GM18511 (cell line): ENCODE data around the gene CACNB2.
"Not testable (repeated sequence)": the region's sequence is repeated elsewhere in the genome, so short reads cannot be mapped to it uniquely, and the experiment has no call there.

Experiments
- ATAC-seq: cut with Tn5 transposase; IDR thresholded peaks from one replicate; pipeline ENCODE4 v1.9.1; 2021; ENCODE audit warnings: mild to moderate bottlenecking, moderate library complexity; ENCODE audit not compliant: unreplicated experiment

Gene CACNB2

GRCh38 chr10:18551473-18551872, 411.2 kb downstream of the CACNB2 start:
- no peak for ATAC-seq

- no peak for ATAC-seq
These were observed 414.3 kb downstream of the CACNB2 start for GRCh38 chr10:18554479-18554878.

GRCh38 chr10:18556522-18557147, 416.4 kb downstream of the CACNB2 start:
- ATAC-seq = no peak

GRCh38 chr10:18557960-18558359, 417.7 kb downstream of the CACNB2 start:
- ATAC-seq = no peak

- no peak for ATAC-seq
These were observed 421.8 kb downstream of the CACNB2 start for GRCh38 chr10:18561861-18562551.

- no peak for ATAC-seq
These were observed 422.9 kb downstream of the CACNB2 start for GRCh38 chr10:18563003-18563726.

GRCh38 chr10:18565006-18565405, 424.8 kb downstream of the CACNB2 start:
- ATAC-seq = no peak

- no peak for ATAC-seq
These were observed 426.0 kb downstream of the CACNB2 start for GRCh38 chr10:18566177-18566576.

- no peak for ATAC-seq
These were observed 427.2 kb downstream of the CACNB2 start for GRCh38 chr10:18567343-18567856.

- not testable (repeated sequence) for ATAC-seq
These were observed 430.2 kb downstream of the CACNB2 start for GRCh38 chr10:18570386-18570785.

GRCh38 chr10:18571076-18571475, 430.9 kb downstream of the CACNB2 start:
- ATAC-seq = no peak

- ATAC-seq = no peak
These were observed 431.6 kb downstream of the CACNB2 start for GRCh38 chr10:18571780-18572179.

GRCh38 chr10:18572959-18573561, 432.8 kb downstream of the CACNB2 start:
- no peak for ATAC-seq

GRCh38 chr10:18576586-18576985, 436.4 kb downstream of the CACNB2 start:
- ATAC-seq = no peak

GRCh38 chr10:18577823-18578685, 437.8 kb downstream of the CACNB2 start:
- no peak for ATAC-seq

GRCh38 chr10:18582803-18583202, 442.6 kb downstream of the CACNB2 start:
- peak; percentile 63 for ATAC-seq

GRCh38 chr10:18583575-18584270, 443.5 kb downstream of the CACNB2 start:
- no peak for ATAC-seq

- ATAC-seq = not testable (repeated sequence)
These were observed 446.4 kb downstream of the CACNB2 start for GRCh38 chr10:18586637-18587036.

GRCh38 chr10:18591141-18591540, 450.9 kb downstream of the CACNB2 start:
- not testable (repeated sequence) for ATAC-seq
